Panc1 (cell line): ENCODE data around the gene PEX5L.

Experiments used
- REST ChIP-seq, 2 experiments: IDR thresholded peaks; 2 replicates each; pipeline ENCODE4 v1.6.1; 2011 to 2012; ENCODE audit warnings: low read depth in 2 of 2, control low read depth in 1 of 2, low read length in 1 of 2, mild to moderate bottlenecking in 1 of 2, moderate library complexity in 1 of 2; ENCODE audit not compliant: insufficient read depth in 1 of 2
- SIN3A ChIP-seq: IDR thresholded peaks from 2 replicates; pipeline ENCODE4 v1.6.1; 2012; ENCODE audit warnings: low read depth, mild to moderate bottlenecking, low read length, moderate library complexity, borderline replicate concordance; ENCODE audit not compliant: insufficient read depth
- TF ChIP-seq, protein P1 (sequence below): fragments of 450-650 bp; IDR thresholded peaks from 2 replicates; pipeline ENCODE4 v1.5.1; 2017; ENCODE audit warnings: mild to moderate bottlenecking

DNA sequence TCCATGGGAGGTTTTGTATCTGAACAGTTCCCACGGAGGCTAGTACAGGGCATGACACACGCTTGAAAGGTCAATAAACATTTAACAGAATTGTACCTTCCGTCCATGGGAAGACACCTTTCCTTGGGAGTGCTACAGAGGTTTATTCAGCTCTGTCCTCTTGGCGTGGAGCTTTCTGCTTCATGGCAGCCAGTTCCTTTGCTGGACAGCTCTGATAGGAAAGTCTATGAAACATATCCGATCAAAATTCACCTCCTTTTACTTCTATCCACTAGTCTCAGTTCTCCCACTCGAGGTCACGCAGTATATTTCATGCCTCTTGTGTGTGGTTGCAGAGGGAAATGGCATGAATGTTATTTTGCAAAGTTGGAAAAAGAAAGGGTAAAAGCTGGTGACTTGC, 91.2 kb downstream of the PEX5L start:
- TF ChIP-seq, protein P1, sequence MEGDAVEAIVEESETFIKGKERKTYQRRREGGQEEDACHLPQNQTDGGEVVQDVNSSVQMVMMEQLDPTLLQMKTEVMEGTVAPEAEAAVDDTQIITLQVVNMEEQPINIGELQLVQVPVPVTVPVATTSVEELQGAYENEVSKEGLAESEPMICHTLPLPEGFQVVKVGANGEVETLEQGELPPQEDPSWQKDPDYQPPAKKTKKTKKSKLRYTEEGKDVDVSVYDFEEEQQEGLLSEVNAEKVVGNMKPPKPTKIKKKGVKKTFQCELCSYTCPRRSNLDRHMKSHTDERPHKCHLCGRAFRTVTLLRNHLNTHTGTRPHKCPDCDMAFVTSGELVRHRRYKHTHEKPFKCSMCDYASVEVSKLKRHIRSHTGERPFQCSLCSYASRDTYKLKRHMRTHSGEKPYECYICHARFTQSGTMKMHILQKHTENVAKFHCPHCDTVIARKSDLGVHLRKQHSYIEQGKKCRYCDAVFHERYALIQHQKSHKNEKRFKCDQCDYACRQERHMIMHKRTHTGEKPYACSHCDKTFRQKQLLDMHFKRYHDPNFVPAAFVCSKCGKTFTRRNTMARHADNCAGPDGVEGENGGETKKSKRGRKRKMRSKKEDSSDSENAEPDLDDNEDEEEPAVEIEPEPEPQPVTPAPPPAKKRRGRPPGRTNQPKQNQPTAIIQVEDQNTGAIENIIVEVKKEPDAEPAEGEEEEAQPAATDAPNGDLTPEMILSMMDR: no peak
- TF ChIP-seq REST (IDR thresholded peaks at IDR 0.05; ENCODE audit: insufficient read depth in 1 of 2, low read depth in 2 of 2, low read length in 1 of 2) (no peak), SIN3A (no peak)
